Activated B cell treated with CpG ODN at 0.5 μM for 24 hours (primary cell): ENCODE data around the gene BABAM2. TPM values are rescaled to one million over a fixed set of nuclear protein-coding genes. Genes with fewer than 3 reads are reported as not detected.

Experiments used
- ATAC-seq: fragments of 200-7000 bp; cut with Tn5 transposase; one replicate; pipeline ENCODE4 v1.10.0; 2021; ENCODE audit warnings: low read depth, mild to moderate bottlenecking, moderate library complexity
- CTCF ChIA-PET: fragments of 350-600 bp; sonication (Branson Sonifier 250); formaldehyde crosslinking; loops from one replicate; lab custom pipeline; 2021; ENCODE audit warnings: antibody characterized with exemption; lab: Charles Lee
- POLR2A ChIA-PET: fragments of 350-600 bp; sonication (Branson Sonifier 250); formaldehyde crosslinking; loops from one replicate; lab custom pipeline; 2021; ENCODE audit warnings: antibody characterized with exemption; lab: Charles Lee
- DNase-seq: peaks from one replicate; pipeline ENCODE4 v3.0.0; 2022
- H3K27ac Mint-ChIP-seq: one replicate; pipeline ENCODE4 v1.8.0; 2020; ENCODE audit warnings: mixed read lengths
- H3K27me3 Mint-ChIP-seq: one replicate; pipeline ENCODE4 v1.8.0; 2021; ENCODE audit warnings: mixed read lengths
- H3K36me3 Mint-ChIP-seq: one replicate; pipeline ENCODE4 v1.8.0; 2021; ENCODE audit warnings: low read depth, mixed read lengths
- H3K4me1 Mint-ChIP-seq: one replicate; pipeline ENCODE4 v1.8.0; 2021; ENCODE audit warnings: mixed read lengths
- H3K4me3 Mint-ChIP-seq: one replicate; pipeline ENCODE4 v1.8.0; 2020; ENCODE audit warnings: mild to moderate bottlenecking, mixed read lengths
- H3K9me3 Mint-ChIP-seq: one replicate; pipeline ENCODE4 v1.8.0; 2020; ENCODE audit warnings: mixed read lengths
- CTCF ChIP-seq: fragments of 200-600 bp; IDR thresholded peaks from one replicate; pipeline ENCODE4 v1.8.0; 2022; ENCODE audit warnings: antibody characterized with exemption, mild to moderate bottlenecking
- intact Hi-C: fragments of 100-400 bp; cut with micrococcal nuclease; formaldehyde crosslinking; loops from one replicate; pipeline ENCODE4 v1.15.1; 2024
- total RNA-seq: library from RNA; stranded (reverse); gene quantifications from 2 replicates; pipeline ENCODE4 v1.2.3, GENCODE V29; 2022

Gene BABAM2
- total RNA-seq, 1 donor from 2014 or later, result 55.6 TPM

- Mint-ChIP-seq H3K9me3 (no peaks in the 10 kb centered on the region), H3K36me3 (no peaks in the 10 kb centered on the region), H3K4me3 (no peak overlapping the region), H3K27me3 (no peaks in the 10 kb centered on the region), H3K4me1 (no peaks in the 10 kb centered on the region), H3K27ac (no peak overlapping the region)
- no peak for TF ChIP-seq CTCF
- intact Hi-C loops, result no loop called here
- ChIA-PET CTCF (no interaction called here), POLR2A (no interaction called here)
- DNase-seq (no peak), ATAC-seq (no peak)
Observed at GRCh38 chr2:28083476-28083875, 192.9 kb downstream of the BABAM2 start.

- no peak for ATAC-seq
- H3K27ac Mint-ChIP-seq, result no peak overlapping the region
Observed at GRCh38 chr2:28084564-28084963, 194.0 kb downstream of the BABAM2 start.

GRCh38 chr2:28085201-28085600, 194.7 kb downstream of the BABAM2 start:
- Mint-ChIP-seq H3K9me3 (no peaks in the 10 kb centered on the region), H3K4me3 (no peak overlapping the region), H3K27ac (no peak overlapping the region), H3K27me3 (no peaks in the 10 kb centered on the region), H3K4me1 (no peaks in the 10 kb centered on the region), H3K36me3 (no peaks in the 10 kb centered on the region)
- POLR2A ChIA-PET, result no interaction called here
- ATAC-seq (no peak), DNase-seq (no peak)
- intact Hi-C loops, result no loop called here
- no peak for TF ChIP-seq CTCF
- CTCF ChIA-PET, result no interaction called here

More at GRCh38 chr2:28084564-28084963, 194.0 kb downstream of the BABAM2 start:
- TF ChIP-seq CTCF, result no peak
- H3K4me1 Mint-ChIP-seq, result no peaks in the 10 kb centered on the region
- ChIA-PET CTCF (no interaction called here), POLR2A (no interaction called here)
- DNase-seq, result no peak
- intact Hi-C loops, result no loop called here
- no peaks in the 10 kb centered on the region for H3K9me3 Mint-ChIP-seq
- no peak overlapping the region for H3K4me3 Mint-ChIP-seq
- H3K36me3 Mint-ChIP-seq, result no peaks in the 10 kb centered on the region
- H3K27me3 Mint-ChIP-seq, result no peaks in the 10 kb centered on the region

GRCh38 chr2:28086611-28087010, 196.1 kb downstream of the BABAM2 start:
- ATAC-seq (no peak), DNase-seq (no peak)
- peaks cover 2% of the 10 kb centered on the region for H3K36me3 Mint-ChIP-seq
- H3K4me3 Mint-ChIP-seq, result no peak overlapping the region
- H3K27ac Mint-ChIP-seq, result no peak overlapping the region
- intact Hi-C loops, result no loop called here
- H3K4me1 Mint-ChIP-seq, result no peaks in the 10 kb centered on the region
- no peak for TF ChIP-seq CTCF
- H3K27me3 Mint-ChIP-seq, result no peaks in the 10 kb centered on the region
- CTCF ChIA-PET, result no interaction called here
- POLR2A ChIA-PET, result no interaction called here
- no peaks in the 10 kb centered on the region for H3K9me3 Mint-ChIP-seq

GRCh38 chr2:28088970-28089369, 198.4 kb downstream of the BABAM2 start:
- CTCF ChIA-PET, result no interaction called here

More at GRCh38 chr2:28088970-28089369, 198.4 kb downstream of the BABAM2 start:
- Mint-ChIP-seq H3K36me3 (peaks cover 2% of the 10 kb centered on the region), H3K4me1 (no peaks in the 10 kb centered on the region), H3K4me3 (no peak overlapping the region), H3K27me3 (no peaks in the 10 kb centered on the region), H3K9me3 (no peaks in the 10 kb centered on the region), H3K27ac (no peak overlapping the region)
- POLR2A ChIA-PET, result no interaction called here
- intact Hi-C loops, result no loop called here
- ATAC-seq (no peak), DNase-seq (no peak)
- TF ChIP-seq CTCF, result no peak
